ENCODE measurements around the gene MBNL1.

MBNL1 gene

GRCh38 chr3:152299249-152299976 is 30.7 kb downstream of the MBNL1 start:
- DNase-seq, result no peak

GRCh38 chr3:152300029-152300731 is 31.5 kb downstream of the MBNL1 start:
- DNase-seq, result no peak

DNA sequence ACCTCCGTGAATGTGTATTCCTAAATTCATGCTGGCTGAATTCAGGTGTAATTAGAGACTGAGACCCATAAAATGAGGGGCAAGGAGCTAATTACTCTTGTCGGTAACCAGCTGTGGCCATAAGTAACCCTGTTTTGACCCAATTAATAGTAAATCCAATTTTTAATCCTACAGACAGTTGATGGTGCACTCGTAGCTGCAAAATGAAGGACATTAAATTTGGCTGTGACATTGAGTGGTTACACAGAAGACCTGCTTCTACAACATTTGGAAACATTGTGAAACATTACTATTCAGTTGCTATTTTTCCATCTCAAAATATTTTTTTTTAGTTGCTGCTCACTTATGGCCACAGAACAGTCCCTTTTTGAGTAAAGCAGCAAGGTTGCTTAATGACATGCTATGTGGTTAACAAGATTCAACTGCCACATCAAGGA is 33.0 kb downstream of the MBNL1 start:
- DNase-seq, result no peak

- DNase-seq, result no peak
These were observed 33.8 kb downstream of the MBNL1 start for GRCh38 chr3:152302521-152303021.

- no peak for DNase-seq
These were observed 35.4 kb downstream of the MBNL1 start for GRCh38 chr3:152304160-152304559.

- no peak for DNase-seq
These were observed 36.3 kb downstream of the MBNL1 start for GRCh38 chr3:152305075-152305474.

- DNase-seq, result no peak
These were observed 39.2 kb downstream of the MBNL1 start for GRCh38 chr3:152307829-152308474.

- no peak for DNase-seq
These were observed 39.7 kb downstream of the MBNL1 start for GRCh38 chr3:152308475-152308844.

DNA sequence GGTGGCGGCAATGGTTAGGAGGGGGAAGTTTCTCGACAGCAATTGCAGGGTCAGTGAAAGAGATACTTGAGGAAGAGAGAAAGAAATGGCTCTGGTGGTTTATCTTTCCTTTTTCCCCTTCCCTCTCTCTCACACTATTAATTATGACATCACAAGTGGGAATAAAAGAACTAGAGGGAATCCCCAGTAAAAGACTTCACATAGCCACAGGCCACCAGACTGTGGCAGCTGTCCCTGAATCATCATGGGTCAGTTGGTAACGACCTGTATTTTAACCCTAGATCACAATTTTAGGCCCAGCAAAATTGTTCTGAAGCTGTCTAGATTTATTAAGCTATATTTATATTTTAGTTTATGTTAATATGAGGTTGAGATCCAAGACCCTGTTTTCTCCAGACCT is 40.3 kb downstream of the MBNL1 start:
- DNase-seq, result no peak

GRCh38 chr3:152309535-152310307 is 41.0 kb downstream of the MBNL1 start:
- DNase-seq, result no peak

DNA sequence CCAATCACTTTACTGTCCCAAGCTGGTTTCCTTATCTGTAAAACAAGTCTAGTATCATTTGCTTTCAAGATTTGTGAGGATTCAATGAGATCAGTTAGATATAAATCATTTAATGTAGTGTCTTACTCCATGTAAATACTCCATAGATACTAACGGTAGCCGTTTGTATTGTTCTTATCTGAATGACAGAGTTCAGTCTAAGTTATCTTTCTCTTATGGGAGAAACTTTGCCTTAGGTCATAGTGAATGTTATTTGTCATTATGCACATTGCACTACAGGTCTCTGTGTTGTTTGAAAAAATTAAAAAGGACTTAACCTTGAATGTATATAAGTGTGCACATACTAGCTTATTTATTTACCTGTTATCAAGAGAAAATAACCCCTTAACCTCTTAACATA is 44.7 kb downstream of the MBNL1 start:
- DNase-seq, result no peak

- no peak for DNase-seq
These were observed 45.2 kb downstream of the MBNL1 start for GRCh38 chr3:152313914-152314313.

- DNase-seq, result no peak
These were observed 46.1 kb downstream of the MBNL1 start for GRCh38 chr3:152314677-152315353.

GRCh38 chr3:152315623-152316022 is 46.9 kb downstream of the MBNL1 start:
- DNase-seq, result no peak

DNA sequence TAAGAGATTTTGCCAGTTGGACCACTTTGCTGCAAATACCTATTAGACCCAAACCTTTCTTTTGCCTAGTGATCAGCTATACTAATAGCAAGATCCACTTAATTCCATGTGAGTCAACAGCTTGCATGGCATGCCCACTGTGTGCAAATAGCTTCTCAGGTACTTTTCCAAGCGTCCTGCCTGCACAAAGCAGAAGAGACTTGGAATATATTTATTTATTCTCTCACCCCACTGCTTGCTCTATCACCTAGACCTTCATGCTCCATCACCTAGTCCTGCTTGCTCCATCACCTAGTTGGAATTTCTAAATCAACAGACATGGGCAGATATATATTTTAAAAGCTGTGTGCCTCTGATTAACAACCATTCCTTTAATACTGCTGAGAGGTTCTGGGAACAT is 47.6 kb downstream of the MBNL1 start:
- DNase-seq, result no peak

- DNase-seq, result no peak
These were observed 48.5 kb downstream of the MBNL1 start for GRCh38 chr3:152317184-152317583.

GRCh38 chr3:152317956-152318355 is 49.2 kb downstream of the MBNL1 start:
- DNase-seq, result no peak

GRCh38 chr3:152318512-152318911 is 49.8 kb downstream of the MBNL1 start:
- no peak for DNase-seq

DNA sequence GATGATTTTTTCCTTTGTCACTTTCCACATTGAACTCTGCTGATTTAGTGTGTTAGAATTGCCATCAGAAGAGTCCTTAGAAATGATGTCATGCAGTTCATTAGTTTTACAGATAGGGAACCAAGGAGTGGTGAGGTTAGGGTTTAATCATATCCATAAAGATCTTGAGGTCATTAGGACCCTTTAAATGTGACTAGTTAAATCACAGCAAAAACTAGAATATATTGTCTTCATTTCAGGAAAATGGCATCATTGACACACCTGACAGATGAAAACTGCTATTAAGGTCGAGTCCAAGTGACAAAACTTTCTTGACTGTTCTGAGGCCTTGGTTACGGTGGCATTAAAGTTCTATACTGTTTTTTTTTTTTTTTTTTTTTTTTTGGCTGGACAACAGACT is 50.5 kb downstream of the MBNL1 start:
- no peak for DNase-seq

GRCh38 chr3:152319831-152320617 is 51.3 kb downstream of the MBNL1 start:
- no peak for DNase-seq

DNA sequence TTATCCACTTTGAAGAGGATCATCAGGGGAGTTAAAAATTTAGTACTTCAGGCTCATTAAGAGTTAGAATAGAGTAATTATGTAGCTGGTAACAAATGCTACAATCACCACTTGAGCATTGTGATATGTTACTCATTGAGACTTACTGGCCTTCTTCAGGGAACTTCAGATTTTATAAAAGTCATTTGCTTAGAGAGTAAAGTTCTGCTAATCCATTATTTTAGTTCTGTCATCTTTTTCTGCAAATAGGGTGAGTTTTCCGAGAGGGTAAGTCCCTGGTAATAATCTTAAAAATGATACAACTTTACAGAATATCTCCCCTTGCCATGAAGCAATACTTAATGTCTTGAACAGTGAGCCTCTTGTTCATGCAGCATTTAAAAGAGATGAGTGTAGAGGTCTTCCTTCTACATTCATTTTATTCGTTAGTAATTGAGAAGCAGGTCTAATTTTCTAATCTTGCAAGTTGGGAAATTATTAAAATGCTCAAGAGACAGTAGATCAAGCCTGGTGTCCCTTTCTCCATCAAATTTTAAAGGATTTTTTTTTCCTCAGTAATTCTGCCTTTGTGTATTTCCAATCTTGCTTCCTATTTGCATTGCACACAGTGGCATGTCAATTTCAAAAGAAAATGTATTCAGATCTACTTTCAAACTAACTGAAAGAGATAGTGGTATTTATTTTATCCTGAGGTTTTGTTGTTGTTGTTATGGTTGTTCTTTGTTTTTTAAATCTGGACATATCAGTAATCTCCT is 52.6 kb downstream of the MBNL1 start:
- no peak for DNase-seq

Measured in stimulated activated CD4-positive, alpha-beta T cell treated with anti-CD3 and anti-CD28 coated beads, Interleukin-4, amount 100 ng/mL, for 4 hours (primary cell).